ENCODE results near the gene CRTAC1.

DNA sequence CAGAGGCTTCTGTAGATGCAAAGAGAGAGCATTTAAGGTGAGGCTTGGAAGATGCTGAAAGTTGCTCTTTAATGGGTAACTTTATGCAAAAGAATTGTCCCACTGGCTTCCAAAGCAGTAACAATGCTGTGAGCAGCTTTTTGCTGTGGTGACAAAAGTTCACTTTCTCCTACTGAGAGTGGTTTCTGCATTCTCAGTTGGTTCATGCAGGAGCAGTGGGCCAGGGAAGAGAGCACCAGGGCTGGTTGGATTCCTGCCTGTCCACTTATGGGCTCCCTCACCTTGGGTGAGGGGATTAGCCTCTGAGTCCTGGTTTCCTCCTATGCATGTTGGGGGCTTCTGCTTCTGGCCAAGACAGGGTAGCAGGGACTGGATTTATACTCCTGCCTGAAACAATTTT is 211.8 kb downstream of the CRTAC1 start:
- TF ChIP-seq SP1 (IDR thresholded peaks at IDR 0.05) (no peak), CTCF (IDR thresholded peaks at IDR 0.05; ENCODE audit: low read depth, low read length, missing input control) (no peak), TAF1 (conservative IDR thresholded peaks at IDR 0.05) (no peak), NR2F2 (IDR thresholded peaks at IDR 0.05) (no peak)
- TF ChIP-seq, protein P1, sequence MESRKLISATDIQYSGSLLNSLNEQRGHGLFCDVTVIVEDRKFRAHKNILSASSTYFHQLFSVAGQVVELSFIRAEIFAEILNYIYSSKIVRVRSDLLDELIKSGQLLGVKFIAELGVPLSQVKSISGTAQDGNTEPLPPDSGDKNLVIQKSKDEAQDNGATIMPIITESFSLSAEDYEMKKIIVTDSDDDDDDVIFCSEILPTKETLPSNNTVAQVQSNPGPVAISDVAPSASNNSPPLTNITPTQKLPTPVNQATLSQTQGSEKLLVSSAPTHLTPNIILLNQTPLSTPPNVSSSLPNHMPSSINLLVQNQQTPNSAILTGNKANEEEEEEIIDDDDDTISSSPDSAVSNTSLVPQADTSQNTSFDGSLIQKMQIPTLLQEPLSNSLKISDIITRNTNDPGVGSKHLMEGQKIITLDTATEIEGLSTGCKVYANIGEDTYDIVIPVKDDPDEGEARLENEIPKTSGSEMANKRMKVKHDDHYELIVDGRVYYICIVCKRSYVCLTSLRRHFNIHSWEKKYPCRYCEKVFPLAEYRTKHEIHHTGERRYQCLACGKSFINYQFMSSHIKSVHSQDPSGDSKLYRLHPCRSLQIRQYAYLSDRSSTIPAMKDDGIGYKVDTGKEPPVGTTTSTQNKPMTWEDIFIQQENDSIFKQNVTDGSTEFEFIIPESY (IDR thresholded peaks at IDR 0.05), result no peak

All from liver (tissue), 3 donors.